ENCODE data around the gene ARL3. TPM values are rescaled to one million over a fixed set of nuclear protein-coding genes. Genes with fewer than 3 reads are reported as not detected.

The ARL3 gene
- total RNA-seq, 1 experiment from 2014 or later, result 13.3 TPM

GRCh38 chr10:102645388-102645740 lies 68.8 kb downstream of the ARL3 start:
- Histone ChIP-seq H3K36me3 (ENCODE audit: control insufficient read depth in 1 of 2, insufficient read depth in 2 of 2, low read length in 2 of 2) (peaks cover 2 to 12% of the 10 kb centered on the region in 2 experiments; a peak in 1 of 4 replicates), H3K4me1 (ENCODE audit: control insufficient read depth in 1 of 2, insufficient read depth in 2 of 2, low read length in 2 of 2) (peaks cover 17 to 44% of the 10 kb centered on the region in 2 experiments), H3K9ac (ENCODE audit: low read length) (peak overlapping the region; percentile 67), H3K27me3 (ENCODE audit: insufficient read depth, low read length) (no peaks in the 10 kb centered on the region), H3K4me2 (ENCODE audit: low read length) (peak overlapping the region; percentile 95), H3K4me3 (replicated peaks in 1 of 2; ENCODE audit: low read depth in 1 of 2, low read length in 2 of 2) (peak overlapping the region; percentile 79 to 97), H2AFZ (ENCODE audit: low read depth, low read length, poor library complexity, severe bottlenecking) (no peak overlapping the region), H3K9me3 (ENCODE audit: control insufficient read depth in 1 of 2, insufficient read depth in 1 of 2, low read depth in 1 of 2, low read length in 2 of 2) (no peaks in the 10 kb centered on the region), H4K20me1 (ENCODE audit: insufficient read depth) (no peaks in the 10 kb centered on the region; the same call in 1 of the 2 replicates), H3K27ac (ENCODE audit: low read depth, low read length) (peak overlapping the region; percentile 86), H3K9me2 (ENCODE audit: insufficient read depth) (no peaks in the 10 kb centered on the region), H3K79me2 (ENCODE audit: insufficient read depth, low read length) (peaks cover 62% of the 10 kb centered on the region)
- POLR2A ChIA-PET, result interaction anchor here (0.6 to 1.6 kb wide), 4 partner anchors 30 to 195 kb away, joined by 3 to 8 read pairs (median 4); partner anchors contain the start of genes ARL3 and SFXN2
- BruUV-seq (replicated peaks), result no TSS peak
- intact Hi-C loops (cut with micrococcal nuclease), result loop anchor here (2.0 kb wide), 1 partner anchor 69 kb away; the partner anchor contains the start of genes ARL3 and SFXN2
- CTCF ChIA-PET, result interaction anchor here (0.7 to 2.8 kb wide), 8 partner anchors 25 to 415 kb away, joined by 3 to 13 read pairs (median 5); partner anchors contain the start of genes ACTR1A and SUFU
- ATAC-seq, result peak; percentile 1
- DNase-seq (ENCODE audit: low read depth, low spot score), result peak; percentile 39
- TF ChIP-seq YY1 (IDR thresholded peaks at IDR 0.05; ENCODE audit: extremely low read depth, insufficient replicate concordance, low read depth, low read length) (peak; percentile 88), ZFX (IDR thresholded peaks at IDR 0.05) (no peak)
- RAD21 ChIA-PET (ENCODE audit: low non-redundant PET in 1 of 2, low total read pairs in 2 of 2, uncharacterized antibody in 2 of 2, unreplicated experiment in 2 of 2), result interaction anchor here in 1 of 2 experiments (1.3 kb wide), 1 partner anchor 24 kb away, joined by 9 read pairs; no protein-coding TSS in a partner anchor

DNA sequence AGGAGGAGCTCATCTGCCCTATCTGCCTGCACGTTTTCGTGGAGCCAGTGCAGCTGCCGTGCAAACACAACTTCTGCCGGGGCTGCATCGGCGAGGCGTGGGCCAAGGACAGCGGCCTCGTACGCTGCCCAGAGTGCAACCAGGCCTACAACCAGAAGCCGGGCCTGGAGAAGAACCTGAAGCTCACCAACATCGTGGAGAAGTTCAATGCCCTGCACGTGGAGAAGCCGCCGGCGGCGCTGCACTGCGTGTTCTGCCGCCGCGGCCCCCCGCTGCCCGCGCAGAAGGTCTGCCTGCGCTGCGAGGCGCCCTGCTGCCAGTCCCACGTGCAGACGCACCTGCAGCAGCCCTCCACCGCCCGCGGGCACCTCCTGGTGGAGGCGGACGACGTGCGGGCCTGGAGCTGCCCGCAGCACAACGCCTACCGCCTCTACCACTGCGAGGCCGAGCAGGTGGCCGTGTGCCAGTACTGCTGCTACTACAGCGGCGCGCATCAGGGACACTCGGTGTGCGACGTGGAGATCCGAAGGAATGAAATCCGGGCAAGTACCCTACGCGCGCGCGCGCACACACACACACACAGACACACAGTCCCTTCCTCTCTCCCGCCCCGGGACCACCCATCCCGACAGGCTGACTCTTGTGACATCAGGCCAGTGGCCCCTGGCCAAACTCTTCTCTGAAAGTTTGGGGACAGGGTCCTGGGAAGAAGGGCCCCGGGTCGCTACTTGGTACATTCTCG lies 69.4 kb downstream of the ARL3 start:
- no peak overlapping the region for H2AFZ ChIP-seq (ENCODE audit: low read depth, low read length, poor library complexity, severe bottlenecking)
- ChIA-PET POLR2A (interaction anchor here (0.6 to 1.6 kb wide), 4 partner anchors 13 to 194 kb away, joined by 3 to 5 read pairs (median 3); no protein-coding TSS in a partner anchor), RAD21 (ENCODE audit: low non-redundant PET in 1 of 2, low total read pairs in 2 of 2, uncharacterized antibody in 2 of 2, unreplicated experiment in 2 of 2) (interaction anchor here (0.7 to 1.3 kb wide), 3 partner anchors 25 to 57 kb away, joined by 4 to 9 read pairs (median 5); no protein-coding TSS in a partner anchor), CTCF (interaction anchor here (0.7 to 2.8 kb wide), 8 partner anchors 25 to 415 kb away, joined by 3 to 13 read pairs (median 5); partner anchors contain the start of genes ACTR1A and SUFU)
- peak overlapping the region; percentile 95 for H3K4me2 ChIP-seq (ENCODE audit: low read length)
- TF ChIP-seq CEBPB (IDR thresholded peaks at IDR 0.05; ENCODE audit: low read depth) (no peak), TCF7L2 (IDR thresholded peaks at IDR 0.05; ENCODE audit: borderline replicate concordance, extremely low read depth, insufficient read depth, insufficient read length) (peak; percentile 64), POLR2AphosphoS5 (IDR thresholded peaks at IDR 0.05; ENCODE audit: low read depth, low read length) (peak; percentile 72), EZH2 (IDR thresholded peaks at IDR 0.05) (no peak), ZFX (IDR thresholded peaks at IDR 0.05) (peak; percentile 94), POLR2A (IDR thresholded peaks at IDR 0.05; ENCODE audit: borderline replicate concordance, extremely low read depth, insufficient read depth, insufficient read length) (peak; percentile 53), ELF1 (IDR thresholded peaks at IDR 0.05; ENCODE audit: borderline replicate concordance, low read depth) (no peak), SP1 (IDR thresholded peaks at IDR 0.05; ENCODE audit: low read depth) (no peak)
- TF ChIP-seq, protein P1, sequence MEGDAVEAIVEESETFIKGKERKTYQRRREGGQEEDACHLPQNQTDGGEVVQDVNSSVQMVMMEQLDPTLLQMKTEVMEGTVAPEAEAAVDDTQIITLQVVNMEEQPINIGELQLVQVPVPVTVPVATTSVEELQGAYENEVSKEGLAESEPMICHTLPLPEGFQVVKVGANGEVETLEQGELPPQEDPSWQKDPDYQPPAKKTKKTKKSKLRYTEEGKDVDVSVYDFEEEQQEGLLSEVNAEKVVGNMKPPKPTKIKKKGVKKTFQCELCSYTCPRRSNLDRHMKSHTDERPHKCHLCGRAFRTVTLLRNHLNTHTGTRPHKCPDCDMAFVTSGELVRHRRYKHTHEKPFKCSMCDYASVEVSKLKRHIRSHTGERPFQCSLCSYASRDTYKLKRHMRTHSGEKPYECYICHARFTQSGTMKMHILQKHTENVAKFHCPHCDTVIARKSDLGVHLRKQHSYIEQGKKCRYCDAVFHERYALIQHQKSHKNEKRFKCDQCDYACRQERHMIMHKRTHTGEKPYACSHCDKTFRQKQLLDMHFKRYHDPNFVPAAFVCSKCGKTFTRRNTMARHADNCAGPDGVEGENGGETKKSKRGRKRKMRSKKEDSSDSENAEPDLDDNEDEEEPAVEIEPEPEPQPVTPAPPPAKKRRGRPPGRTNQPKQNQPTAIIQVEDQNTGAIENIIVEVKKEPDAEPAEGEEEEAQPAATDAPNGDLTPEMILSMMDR (IDR thresholded peaks at IDR 0.05 in 2 of 3, conservative IDR thresholded peaks at IDR 0.05 in 1 of 3; ENCODE audit: borderline replicate concordance in 1 of 3, insufficient read depth in 1 of 3, low read depth in 2 of 3, low read length in 2 of 3), result peak in 2 of 3 experiments; percentile 77 to 90; a peak in 4 of 6 replicates
- DNase-seq (ENCODE audit: low read depth, low spot score), result peak; percentile 80
- H3K9ac ChIP-seq (ENCODE audit: low read length), result peak overlapping the region; percentile 67
- H3K27me3 ChIP-seq (ENCODE audit: insufficient read depth, low read length), result no peaks in the 10 kb centered on the region
- peaks cover 2 to 12% of the 10 kb centered on the region in 2 experiments; a peak in 1 of 4 replicates for H3K36me3 ChIP-seq (ENCODE audit: control insufficient read depth in 1 of 2, insufficient read depth in 2 of 2, low read length in 2 of 2)
- H3K27ac ChIP-seq (ENCODE audit: low read depth, low read length), result peak overlapping the region; percentile 86
- no peaks in the 10 kb centered on the region for H3K9me2 ChIP-seq (ENCODE audit: insufficient read depth)
- peaks cover 56% of the 10 kb centered on the region for H3K79me2 ChIP-seq (ENCODE audit: insufficient read depth, low read length)
- H4K20me1 ChIP-seq (ENCODE audit: insufficient read depth), result no peaks in the 10 kb centered on the region; the same call in 1 of the 2 replicates
- peak overlapping the region; percentile 79 to 97 for H3K4me3 ChIP-seq (replicated peaks in 1 of 2; ENCODE audit: low read depth in 1 of 2, low read length in 2 of 2)
- no peaks in the 10 kb centered on the region for H3K9me3 ChIP-seq (ENCODE audit: control insufficient read depth in 1 of 2, insufficient read depth in 1 of 2, low read depth in 1 of 2, low read length in 2 of 2)
- intact Hi-C loops (cut with micrococcal nuclease), result loop anchor here (2.0 to 5.0 kb wide), 2 partner anchors 70 to 1583 kb away; partner anchors contain the start of genes ARL3, KAZALD1 and SFXN2
- ATAC-seq, result peak; percentile 51
- peaks cover 17 to 43% of the 10 kb centered on the region in 2 experiments for H3K4me1 ChIP-seq (ENCODE audit: control insufficient read depth in 1 of 2, insufficient read depth in 2 of 2, low read length in 2 of 2)
- BruUV-seq (replicated peaks), result no TSS peak

Measured in HCT116 (cell line).